HEK293T (cell line): ENCODE measurements around the gene ASAP3.

Experiments used
- CTCF ChIA-PET: fragments of 350-600 bp; formaldehyde crosslinking; extraction: SDS; loops from one replicate; lab custom pipeline; 2021; ENCODE audit warnings: antibody characterized with exemption, inconsistent platforms; lab: Yijun Ruan, JAX
- POLR2A ChIA-PET: fragments of 350-600 bp; formaldehyde crosslinking; extraction: SDS; loops from one replicate; lab custom pipeline; 2020; ENCODE audit warnings: antibody characterized with exemption, inconsistent platforms; lab: Yijun Ruan, JAX
- DNase-seq: peaks from one replicate; pipeline ENCODE4 v3.0.0; 2012; ENCODE audit warnings: mixed read lengths; ENCODE audit errors: extremely low spot score
- ARNT ChIP-seq: fragments of 450-650 bp; IDR thresholded peaks from 2 replicates; pipeline ENCODE4 v1.6.1; 2017; ENCODE audit warnings: mild to moderate bottlenecking
- BHLHE40 ChIP-seq: fragments of 450-650 bp; IDR thresholded peaks from 2 replicates; pipeline ENCODE4 v1.6.1; 2016; ENCODE audit warnings: mild to moderate bottlenecking, moderate library complexity, borderline replicate concordance
- CTBP1 ChIP-seq: fragments of 450-650 bp; IDR thresholded peaks from 2 replicates; pipeline ENCODE4 v1.6.1; 2016; ENCODE audit warnings: borderline replicate concordance
- ELF4 ChIP-seq: fragments of 450-650 bp; IDR thresholded peaks from 2 replicates; pipeline ENCODE4 v1.6.1; 2017; ENCODE audit warnings: antibody characterized with exemption
- FOXA1 ChIP-seq: fragments of 450-650 bp; IDR thresholded peaks from 2 replicates; pipeline ENCODE4 v1.6.1; 2016; ENCODE audit warnings: mild to moderate bottlenecking
- FOXK2 ChIP-seq: fragments of 450-650 bp; IDR thresholded peaks from 2 replicates; pipeline ENCODE4 v1.6.1; 2016; ENCODE audit warnings: mild to moderate bottlenecking
- FOXM1 ChIP-seq: fragments of 450-650 bp; IDR thresholded peaks from 2 replicates; pipeline ENCODE4 v1.6.1; 2017; ENCODE audit warnings: mild to moderate bottlenecking, borderline replicate concordance
- HDGF ChIP-seq: fragments of 450-650 bp; IDR thresholded peaks from 2 replicates; pipeline ENCODE4 v1.6.1; 2017; ENCODE audit warnings: antibody characterized with exemption, borderline replicate concordance
- L3MBTL2 ChIP-seq: fragments of 450-650 bp; conservative IDR thresholded peaks from 2 replicates; pipeline ENCODE4 v1.6.1; 2016; ENCODE audit warnings: mild to moderate bottlenecking
- LEF1 ChIP-seq: fragments of 450-650 bp; IDR thresholded peaks from 2 replicates; pipeline ENCODE4 v1.6.1; 2017; ENCODE audit warnings: mild to moderate bottlenecking, borderline replicate concordance
- NFRKB ChIP-seq: fragments of 450-650 bp; IDR thresholded peaks from 2 replicates; pipeline ENCODE4 v1.6.1; 2016; ENCODE audit warnings: mild to moderate bottlenecking, moderate library complexity
- SP1 ChIP-seq: fragments of 450-650 bp; IDR thresholded peaks from 2 replicates; pipeline ENCODE4 v1.6.1; 2017
- SUZ12 ChIP-seq: fragments of 450-650 bp; IDR thresholded peaks from 2 replicates; pipeline ENCODE4 v1.6.1; 2016; ENCODE audit warnings: mild to moderate bottlenecking
- TARDBP ChIP-seq: fragments of 450-650 bp; IDR thresholded peaks from 2 replicates; pipeline ENCODE4 v1.6.1; 2016
- ZNF384 ChIP-seq: fragments of 450-650 bp; IDR thresholded peaks from 2 replicates; pipeline ENCODE4 v1.6.1; 2016
- TF ChIP-seq, protein P1 (sequence below): fragments of 450-650 bp; IDR thresholded peaks from 2 replicates; pipeline ENCODE4 v1.6.1; 2016

Gene ASAP3

DNA sequence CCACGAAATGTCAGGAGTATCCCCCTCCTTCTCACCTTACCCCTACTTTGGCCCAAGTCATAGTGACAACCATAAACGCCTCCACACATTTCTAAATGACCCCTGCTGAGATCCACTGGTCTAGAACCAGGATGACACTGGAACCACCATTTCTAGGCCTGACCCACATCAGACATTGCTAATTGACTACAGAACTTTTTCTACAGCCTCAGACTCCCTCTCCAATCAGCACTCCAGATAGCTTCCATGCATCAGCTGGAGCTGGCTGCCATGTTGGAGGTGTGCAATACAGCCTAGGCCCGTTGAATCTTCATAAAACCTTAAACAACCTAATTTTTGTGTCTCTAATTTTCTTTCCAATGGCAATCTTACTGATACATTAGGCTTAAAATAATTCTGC is 78.0 kb downstream of the ASAP3 start:
- no peak for DNase-seq
- POLR2A ChIA-PET, result no interaction called here
- CTCF ChIA-PET, result interaction anchor here (0.6 kb wide), 1 partner anchor 554 kb away, joined by 4 read pairs; no protein-coding TSS in a partner anchor
- no peak for TF ChIP-seq FOXK2
- TF ChIP-seq NFRKB, result no peak
- no peak for TF ChIP-seq CTBP1
- TF ChIP-seq SUZ12, result no peak
- no peak for TF ChIP-seq FOXM1

DNA sequence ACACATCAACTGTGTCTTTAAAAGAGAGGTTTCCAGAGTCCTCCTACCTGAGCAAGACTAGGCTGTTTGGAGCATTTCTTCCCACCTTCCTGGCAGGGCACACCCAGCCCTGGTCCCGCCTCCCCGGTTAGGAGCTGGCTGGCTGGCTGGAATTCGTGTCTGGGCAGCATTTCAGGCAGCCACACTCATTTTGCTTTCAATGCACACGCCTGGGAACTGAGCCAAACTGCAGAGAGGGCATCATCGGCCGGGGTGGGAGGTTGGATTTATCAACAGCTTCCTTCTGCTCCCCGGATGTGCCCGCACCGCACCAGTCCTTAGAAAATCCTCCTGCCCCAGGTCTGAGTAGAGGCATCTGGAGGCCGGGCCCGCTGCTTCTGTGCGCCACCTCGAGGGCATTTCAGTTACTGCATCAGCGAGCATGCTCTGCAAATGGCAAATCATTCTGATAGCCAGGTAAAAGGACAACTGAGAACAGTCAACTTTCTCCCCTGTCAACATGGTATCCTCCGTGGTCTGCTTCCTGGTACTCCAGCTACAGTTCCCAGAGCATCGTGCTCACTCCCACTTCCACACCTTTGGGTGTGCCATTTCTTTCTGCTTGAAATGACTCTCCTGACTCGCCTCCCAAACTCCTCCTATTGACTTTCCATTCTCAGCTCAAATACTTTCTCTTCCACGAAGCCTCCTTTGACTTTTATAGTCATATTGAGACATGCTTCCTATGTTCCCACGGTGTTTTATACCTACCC is 80.1 kb downstream of the ASAP3 start:
- peak; percentile 89 for DNase-seq
- ChIA-PET POLR2A (interaction anchor here (3.0 to 3.9 kb wide), 2 partner anchors 35 to 59 kb away, joined by 18 to 25 read pairs; partner anchors contain the start of genes HNRNPR and ZNF436), CTCF (interaction anchor here (0.6 to 2.6 kb wide), 17 partner anchors 8 to 315 kb away, joined by 3 to 17 read pairs (median 3); partner anchors contain the start of genes HNRNPR and ZNF436)
- TF ChIP-seq ARNT (no peak), FOXM1 (no peak), FOXK2 (no peak), HDGF (no peak), NFRKB (no peak), SUZ12 (no peak), ZNF384 (no peak)

DNA sequence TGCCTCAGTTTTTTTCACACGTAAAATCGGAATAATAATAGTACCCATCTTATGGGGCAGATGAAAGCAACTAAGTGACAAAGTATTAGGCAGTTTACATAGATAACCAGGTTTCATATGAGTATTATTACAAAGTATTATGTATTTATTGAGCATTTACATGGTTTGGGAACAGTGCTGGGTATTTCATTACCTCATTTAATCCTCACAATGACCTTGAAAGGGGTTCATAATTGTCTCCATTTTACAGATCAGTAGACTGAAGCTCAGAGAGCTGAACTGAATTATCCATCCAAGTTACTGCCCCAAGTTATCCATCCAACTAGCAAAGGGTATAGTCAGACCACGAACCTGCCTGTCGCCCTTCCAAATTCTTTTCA is 80.6 kb downstream of the ASAP3 start:
- DNase-seq, result no peak
- ChIA-PET CTCF (interaction anchor here (0.6 to 2.6 kb wide), 15 partner anchors 8 to 220 kb away, joined by 3 to 17 read pairs (median 4); partner anchors contain the start of genes HNRNPR and ZNF436), POLR2A (interaction anchor here (0.9 to 3.9 kb wide), 3 partner anchors 34 to 87 kb away, joined by 3 to 25 read pairs (median 18); partner anchors contain the start of genes HNRNPR and ZNF436)
- TF ChIP-seq CTBP1 (no peak), L3MBTL2 (no peak), FOXK2 (no peak), NFRKB (no peak)

DNA sequence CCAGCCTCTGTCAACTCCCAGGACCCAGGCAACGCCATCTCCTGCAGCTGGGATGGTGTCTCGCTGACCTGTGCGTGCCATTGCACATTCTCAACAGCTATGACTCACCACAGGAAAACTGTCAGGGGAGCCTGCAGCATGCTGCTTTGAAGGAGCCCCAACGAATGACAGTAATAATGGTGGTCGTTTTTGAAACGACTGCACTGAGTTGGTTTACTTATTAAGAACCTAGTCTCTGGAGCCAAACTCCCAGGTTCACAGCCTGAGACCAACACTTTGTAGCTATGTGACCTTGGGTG is 81.0 kb downstream of the ASAP3 start:
- TF ChIP-seq FOXA1, result no peak
- no peak for TF ChIP-seq FOXK2
- no peak for TF ChIP-seq HDGF
- no peak for TF ChIP-seq TARDBP
- no peak for TF ChIP-seq SUZ12
- TF ChIP-seq L3MBTL2, result no peak
- TF ChIP-seq SP1, result no peak
- TF ChIP-seq FOXM1, result no peak
- no peak for TF ChIP-seq ZNF384
- POLR2A ChIA-PET, result interaction anchor here (0.6 to 3.9 kb wide), 4 partner anchors 24 to 86 kb away, joined by 3 to 25 read pairs (median 10); partner anchors contain the start of genes HNRNPR and ZNF436
- CTCF ChIA-PET, result interaction anchor here (0.8 to 2.6 kb wide), 7 partner anchors 8 to 187 kb away, joined by 3 to 17 read pairs (median 3); partner anchors contain the start of gene HNRNPR
- no peak for DNase-seq

DNA sequence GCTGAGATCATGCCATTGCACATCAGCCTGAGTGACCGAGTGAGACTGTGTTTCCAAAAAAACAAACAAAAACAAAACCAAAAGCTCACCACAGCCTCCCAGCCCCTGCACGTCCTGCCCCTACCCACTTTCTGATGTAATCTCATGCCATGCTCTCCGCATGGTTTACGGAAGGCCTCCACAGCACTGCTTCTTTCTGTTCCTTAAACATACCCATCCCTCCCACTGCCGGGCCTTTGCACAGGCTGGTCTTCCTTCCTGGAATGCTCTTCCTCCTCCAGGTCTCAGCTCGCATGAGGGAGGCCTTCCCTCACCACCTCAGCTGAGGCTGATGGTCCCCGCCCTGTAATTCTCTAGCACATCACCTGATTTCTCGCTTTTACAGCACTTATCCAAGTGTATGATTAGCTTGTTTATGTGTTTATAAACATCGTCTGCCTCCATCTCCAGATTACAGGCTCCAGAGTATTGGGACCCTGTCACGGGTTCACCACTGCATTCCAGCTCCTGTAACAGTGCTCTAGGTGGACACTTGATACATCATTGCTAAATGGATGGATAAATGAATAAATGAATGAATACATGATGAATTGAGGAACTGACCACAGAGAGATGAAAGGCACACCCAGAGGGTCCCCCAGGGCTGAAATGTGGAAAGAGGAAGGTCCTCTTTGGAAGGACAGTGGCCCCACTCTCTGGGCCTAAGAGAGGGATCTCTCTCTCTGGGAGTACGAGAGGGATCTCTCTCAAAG is 81.5 kb downstream of the ASAP3 start:
- DNase-seq, result no peak
- TF ChIP-seq HDGF, result no peak
- no peak for TF ChIP-seq FOXK2
- TF ChIP-seq SUZ12, result no peak
- TF ChIP-seq BHLHE40, result no peak
- TF ChIP-seq LEF1, result no peak
- POLR2A ChIA-PET, result interaction anchor here (0.6 to 3.9 kb wide), 4 partner anchors 23 to 86 kb away, joined by 3 to 25 read pairs (median 10); partner anchors contain the start of genes HNRNPR and ZNF436
- CTCF ChIA-PET, result interaction anchor here (1.0 to 1.1 kb wide), 3 partner anchors 43 to 186 kb away, joined by 3 read pairs; no protein-coding TSS in a partner anchor

DNA sequence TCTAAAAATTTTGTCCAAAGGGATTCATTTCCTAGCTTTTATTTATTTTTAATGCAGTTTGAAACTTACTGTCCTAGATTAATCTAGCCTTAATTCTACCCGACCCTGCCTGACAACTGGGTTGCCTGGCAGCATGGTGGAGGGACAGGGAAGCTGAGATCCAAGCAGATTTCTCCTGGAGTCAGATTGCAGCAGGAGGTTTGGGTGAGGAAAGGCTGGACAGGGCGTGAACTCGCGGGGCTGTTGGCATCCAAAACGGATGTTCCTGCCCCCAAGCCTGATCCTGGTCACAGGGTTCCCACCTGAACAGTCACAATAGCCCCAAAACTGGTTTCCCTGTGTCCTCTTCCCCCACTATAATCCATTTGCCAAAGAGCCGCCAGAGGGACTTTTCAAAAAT is 82.7 kb downstream of the ASAP3 start:
- POLR2A ChIA-PET, result interaction anchor here (0.7 kb wide), 1 partner anchor 57 kb away, joined by 3 read pairs; the partner anchor contains the start of gene HNRNPR
- TF ChIP-seq SP1 (no peak), HDGF (no peak), L3MBTL2 (no peak), LEF1 (no peak), FOXK2 (no peak), SUZ12 (no peak), ZNF384 (no peak), FOXA1 (no peak), ELF4 (no peak), FOXM1 (no peak), NFRKB (no peak), CTBP1 (no peak)
- TF ChIP-seq, protein P1, sequence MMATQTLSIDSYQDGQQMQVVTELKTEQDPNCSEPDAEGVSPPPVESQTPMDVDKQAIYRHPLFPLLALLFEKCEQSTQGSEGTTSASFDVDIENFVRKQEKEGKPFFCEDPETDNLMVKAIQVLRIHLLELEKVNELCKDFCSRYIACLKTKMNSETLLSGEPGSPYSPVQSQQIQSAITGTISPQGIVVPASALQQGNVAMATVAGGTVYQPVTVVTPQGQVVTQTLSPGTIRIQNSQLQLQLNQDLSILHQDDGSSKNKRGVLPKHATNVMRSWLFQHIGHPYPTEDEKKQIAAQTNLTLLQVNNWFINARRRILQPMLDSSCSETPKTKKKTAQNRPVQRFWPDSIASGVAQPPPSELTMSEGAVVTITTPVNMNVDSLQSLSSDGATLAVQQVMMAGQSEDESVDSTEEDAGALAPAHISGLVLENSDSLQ, result no peak
- no peak for DNase-seq
- CTCF ChIA-PET, result no interaction called here

DNA sequence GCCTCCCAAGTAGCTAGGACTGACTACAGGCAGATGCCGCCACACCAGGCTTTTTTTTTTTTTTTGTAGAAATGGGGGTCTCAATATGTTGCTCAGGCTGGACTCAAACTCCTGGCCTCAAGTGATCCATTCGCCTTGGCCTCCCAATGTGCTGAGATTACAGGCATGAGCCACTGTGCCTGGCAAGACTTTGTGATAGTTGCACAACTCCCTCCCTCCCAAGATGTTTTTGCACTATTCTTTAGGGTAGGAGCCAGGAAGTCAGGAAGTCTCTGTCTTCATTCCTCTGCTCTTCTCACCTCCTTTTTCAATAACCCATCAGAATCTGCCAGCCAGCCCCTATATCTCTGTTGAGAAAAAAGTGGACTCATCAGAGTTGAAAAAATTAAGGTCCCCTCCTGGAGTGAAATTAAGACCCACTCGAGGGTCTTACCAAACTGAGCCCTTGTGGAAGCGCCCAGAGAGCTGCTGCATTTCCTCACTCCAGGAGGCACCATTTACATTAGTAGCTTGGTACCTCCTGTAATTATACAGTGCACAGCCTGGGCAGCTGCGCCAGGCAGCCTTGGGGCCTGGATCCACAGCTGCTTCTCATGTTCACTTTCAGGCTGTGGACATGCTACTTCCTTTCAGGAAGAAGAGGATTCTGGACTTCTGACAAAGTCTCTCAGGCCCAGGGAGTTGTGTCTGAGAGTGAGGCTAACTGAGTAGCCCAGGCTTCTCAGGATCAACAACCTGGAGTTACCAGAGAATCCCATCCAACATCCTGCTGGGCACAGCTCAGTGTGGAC is 83.5 kb downstream of the ASAP3 start:
- no peak for DNase-seq
- TF ChIP-seq FOXA1 (no peak), FOXM1 (no peak), TARDBP (no peak), HDGF (no peak), ZNF384 (no peak), NFRKB (no peak)
- TF ChIP-seq, protein P1, result no peak
- CTCF ChIA-PET, result no interaction called here
- POLR2A ChIA-PET, result interaction anchor here (0.7 to 1.1 kb wide), 2 partner anchors 56 kb away, joined by 3 to 5 read pairs; partner anchors contain the start of gene HNRNPR
